HEK293T (cell line): ENCODE results near the gene HOXB3.

ENCODE experiments used
- ARNT ChIP-seq: fragments of 450-650 bp; IDR thresholded peaks from 2 replicates; pipeline ENCODE4 v1.6.1; 2017; ENCODE audit warnings: mild to moderate bottlenecking
- BHLHE40 ChIP-seq: fragments of 450-650 bp; IDR thresholded peaks from 2 replicates; pipeline ENCODE4 v1.6.1; 2016; ENCODE audit warnings: mild to moderate bottlenecking, moderate library complexity, borderline replicate concordance
- CTBP1 ChIP-seq: fragments of 450-650 bp; IDR thresholded peaks from 2 replicates; pipeline ENCODE4 v1.6.1; 2016; ENCODE audit warnings: borderline replicate concordance
- HDGF ChIP-seq: fragments of 450-650 bp; IDR thresholded peaks from 2 replicates; pipeline ENCODE4 v1.6.1; 2017; ENCODE audit warnings: antibody characterized with exemption, borderline replicate concordance
- L3MBTL2 ChIP-seq: fragments of 450-650 bp; conservative IDR thresholded peaks from 2 replicates; pipeline ENCODE4 v1.6.1; 2016; ENCODE audit warnings: mild to moderate bottlenecking
- LEF1 ChIP-seq: fragments of 450-650 bp; IDR thresholded peaks from 2 replicates; pipeline ENCODE4 v1.6.1; 2017; ENCODE audit warnings: mild to moderate bottlenecking, borderline replicate concordance
- SP1 ChIP-seq: fragments of 450-650 bp; IDR thresholded peaks from 2 replicates; pipeline ENCODE4 v1.6.1; 2017

DNA sequence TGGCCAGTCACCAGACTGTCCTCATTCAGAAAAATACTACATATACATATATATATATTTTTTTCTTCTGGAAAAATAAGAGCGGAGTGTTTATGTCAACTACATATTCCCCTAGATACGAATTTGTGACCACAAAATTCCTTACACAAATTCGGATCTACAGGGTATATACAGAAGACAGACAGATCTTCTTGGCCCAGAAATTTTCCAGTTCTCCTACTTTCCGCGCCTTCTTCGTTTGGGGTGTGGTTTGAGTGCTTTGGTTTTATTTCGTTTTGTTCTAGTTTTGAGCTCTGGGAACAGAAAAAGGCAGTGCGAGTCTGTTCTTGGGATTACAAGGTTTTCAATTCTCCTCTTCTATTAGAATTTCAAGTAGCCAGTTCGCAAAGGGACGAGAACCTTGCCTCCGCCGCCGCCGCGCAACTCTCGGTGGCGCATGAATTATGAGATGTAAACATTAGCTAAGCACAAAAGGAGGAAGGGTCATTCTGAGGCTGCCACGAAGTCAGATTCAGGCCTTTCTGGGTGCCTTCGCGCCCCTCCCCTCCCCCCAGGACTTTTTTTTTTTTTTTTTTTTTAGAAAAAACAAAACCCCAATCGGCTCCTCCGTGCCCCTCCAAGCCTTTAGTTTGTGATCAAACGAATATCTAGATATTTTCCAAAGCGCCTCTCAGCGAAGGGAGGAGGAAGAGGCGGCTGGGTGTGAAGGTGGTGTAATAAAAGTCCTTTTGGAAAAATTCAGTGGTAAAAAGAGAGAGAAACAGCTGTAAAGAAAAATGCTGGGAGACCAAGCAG lies 10.1 kb downstream of the HOXB3 start:
- no peak for TF ChIP-seq CTBP1
- no peak for TF ChIP-seq HDGF
- no peak for TF ChIP-seq LEF1
- TF ChIP-seq BHLHE40 = no peak
- no peak for TF ChIP-seq SP1
- TF ChIP-seq ARNT = no peak
- TF ChIP-seq L3MBTL2 = 0 out of 2 replicates have a peak, but pooled peaks have one; percentile 29
